ENCODE data around the gene NHLRC4.

Gene NHLRC4

DNA sequence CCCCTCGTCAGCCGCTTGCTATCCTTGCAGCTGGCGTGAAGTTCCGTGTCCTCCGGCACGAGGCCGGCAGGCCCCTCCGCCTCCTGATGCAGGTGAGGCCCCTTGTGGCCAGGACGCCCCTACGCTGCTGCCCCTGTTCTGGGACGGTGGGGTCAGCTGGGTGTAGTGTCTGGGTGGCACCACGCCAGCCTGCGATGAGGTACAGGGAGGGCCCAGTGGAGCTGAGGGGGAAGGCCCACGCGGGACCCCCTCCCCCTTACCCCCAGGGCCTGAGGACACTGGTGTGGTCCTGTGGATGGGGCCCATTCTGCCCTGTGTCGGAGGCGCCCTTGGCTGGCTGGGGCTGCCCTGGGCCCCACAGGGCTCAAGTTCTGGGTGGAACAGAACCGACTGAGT lies 15.4 kb downstream of the NHLRC4 start:
- Histone ChIP-seq H2AFZ (ENCODE audit: low read depth) (no peak overlapping the region), H3K36me3 (ENCODE audit: insufficient read depth) (no peaks in the 10 kb centered on the region), H3K79me2 (ENCODE audit: insufficient read depth, low read depth) (peaks cover 8% of the 10 kb centered on the region; the same call in 1 of the 2 replicates), H3K27ac (no peak overlapping the region), H3K4me2 (no peak overlapping the region), H3K9ac (no peak overlapping the region), H3K4me3 (IDR thresholded peaks at IDR 0.05; ENCODE audit: insufficient read depth, low read depth, low read length) (no peak overlapping the region), H4K20me1 (ENCODE audit: insufficient read depth) (no peaks in the 10 kb centered on the region), H3K27me3 (ENCODE audit: insufficient read depth, low read depth) (no peaks in the 10 kb centered on the region; the same call in 1 of the 2 replicates), H3K4me1 (ENCODE audit: low read depth, poor library complexity, severe bottlenecking) (peaks cover 7% of the 10 kb centered on the region)
- TF ChIP-seq, protein P1, sequence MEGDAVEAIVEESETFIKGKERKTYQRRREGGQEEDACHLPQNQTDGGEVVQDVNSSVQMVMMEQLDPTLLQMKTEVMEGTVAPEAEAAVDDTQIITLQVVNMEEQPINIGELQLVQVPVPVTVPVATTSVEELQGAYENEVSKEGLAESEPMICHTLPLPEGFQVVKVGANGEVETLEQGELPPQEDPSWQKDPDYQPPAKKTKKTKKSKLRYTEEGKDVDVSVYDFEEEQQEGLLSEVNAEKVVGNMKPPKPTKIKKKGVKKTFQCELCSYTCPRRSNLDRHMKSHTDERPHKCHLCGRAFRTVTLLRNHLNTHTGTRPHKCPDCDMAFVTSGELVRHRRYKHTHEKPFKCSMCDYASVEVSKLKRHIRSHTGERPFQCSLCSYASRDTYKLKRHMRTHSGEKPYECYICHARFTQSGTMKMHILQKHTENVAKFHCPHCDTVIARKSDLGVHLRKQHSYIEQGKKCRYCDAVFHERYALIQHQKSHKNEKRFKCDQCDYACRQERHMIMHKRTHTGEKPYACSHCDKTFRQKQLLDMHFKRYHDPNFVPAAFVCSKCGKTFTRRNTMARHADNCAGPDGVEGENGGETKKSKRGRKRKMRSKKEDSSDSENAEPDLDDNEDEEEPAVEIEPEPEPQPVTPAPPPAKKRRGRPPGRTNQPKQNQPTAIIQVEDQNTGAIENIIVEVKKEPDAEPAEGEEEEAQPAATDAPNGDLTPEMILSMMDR (conservative IDR thresholded peaks at IDR 0.05; ENCODE audit: low read depth, low read length), result no peak

DNA sequence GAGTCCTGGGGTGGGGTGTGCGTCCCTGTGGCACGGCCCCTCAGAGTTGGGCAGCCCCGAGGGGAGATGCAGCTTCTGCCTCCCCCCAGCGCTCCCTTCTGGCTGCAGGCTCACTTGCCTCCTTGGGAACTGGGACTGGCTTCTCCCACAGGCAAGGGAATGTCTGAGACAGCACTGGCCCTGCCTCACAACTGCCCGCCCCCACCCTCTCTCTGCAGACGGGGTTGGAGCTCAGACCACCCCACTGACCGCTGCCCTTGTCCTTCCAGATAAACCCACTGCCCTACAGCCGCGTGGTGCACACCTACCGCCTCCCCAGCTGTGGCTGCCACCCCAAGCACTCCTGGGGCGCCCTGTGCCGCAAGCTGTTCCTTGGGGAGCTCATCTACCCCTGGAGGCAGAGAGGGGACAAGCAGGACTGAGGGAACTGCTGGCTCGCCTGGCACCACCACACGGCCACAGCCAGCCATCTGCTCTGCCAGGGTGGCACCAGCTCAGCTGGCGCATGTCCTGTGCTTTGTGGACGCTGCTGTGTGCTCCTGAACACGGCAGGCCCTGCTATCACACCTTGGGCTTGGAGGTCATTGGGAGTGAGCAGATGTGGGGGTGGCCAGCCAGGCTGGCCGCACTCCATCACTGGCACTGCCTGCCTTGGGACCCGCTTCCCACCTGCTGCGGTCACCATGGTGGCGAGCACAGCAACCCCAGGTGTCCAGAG lies 16.0 kb downstream of the NHLRC4 start:
- Histone ChIP-seq H4K20me1 (ENCODE audit: insufficient read depth) (no peaks in the 10 kb centered on the region), H3K4me3 (IDR thresholded peaks at IDR 0.05; ENCODE audit: insufficient read depth, low read depth, low read length) (no peak overlapping the region), H3K9ac (no peak overlapping the region), H2AFZ (ENCODE audit: low read depth) (no peak overlapping the region), H3K4me2 (no peak overlapping the region), H3K36me3 (ENCODE audit: insufficient read depth) (no peaks in the 10 kb centered on the region), H3K27me3 (ENCODE audit: insufficient read depth, low read depth) (no peaks in the 10 kb centered on the region; the same call in 1 of the 2 replicates), H3K4me1 (ENCODE audit: low read depth, poor library complexity, severe bottlenecking) (peaks cover 13% of the 10 kb centered on the region), H3K79me2 (ENCODE audit: insufficient read depth, low read depth) (peaks cover 14% of the 10 kb centered on the region; the same call in 1 of the 2 replicates), H3K27ac (no peak overlapping the region)
- TF ChIP-seq, protein P1 (conservative IDR thresholded peaks at IDR 0.05; ENCODE audit: low read depth, low read length), result 0 out of 2 replicates have a peak, but pooled peaks have one; percentile 11

DNA sequence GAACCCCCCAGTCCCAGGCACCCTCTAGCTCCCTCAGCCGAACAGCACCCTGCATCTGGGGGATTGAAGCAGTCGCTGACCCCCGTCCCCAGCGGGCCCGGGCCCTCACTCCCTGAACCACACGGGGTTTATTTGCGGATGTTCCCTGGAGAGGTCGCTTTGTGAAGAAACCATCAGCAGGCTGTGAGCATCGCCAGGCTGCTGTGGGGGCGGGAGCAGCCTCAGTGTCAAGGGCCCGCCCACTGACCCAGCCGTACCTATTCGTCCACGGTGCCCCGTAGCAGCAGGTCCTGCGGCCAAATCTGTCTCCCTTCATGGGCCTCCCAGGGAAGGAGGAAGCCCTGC lies 16.6 kb downstream of the NHLRC4 start:
- no peak overlapping the region for H3K27ac ChIP-seq
- no peak overlapping the region for H3K4me3 ChIP-seq (IDR thresholded peaks at IDR 0.05; ENCODE audit: insufficient read depth, low read depth, low read length)
- H3K79me2 ChIP-seq (ENCODE audit: insufficient read depth, low read depth), result peaks cover 19% of the 10 kb centered on the region; the same call in 1 of the 2 replicates
- no peaks in the 10 kb centered on the region; the same call in 1 of the 2 replicates for H3K27me3 ChIP-seq (ENCODE audit: insufficient read depth, low read depth)
- H3K9ac ChIP-seq, result no peak overlapping the region
- H3K4me2 ChIP-seq, result no peak overlapping the region
- H4K20me1 ChIP-seq (ENCODE audit: insufficient read depth), result no peaks in the 10 kb centered on the region
- no peak overlapping the region for H2AFZ ChIP-seq (ENCODE audit: low read depth)
- no peaks in the 10 kb centered on the region for H3K36me3 ChIP-seq (ENCODE audit: insufficient read depth)
- TF ChIP-seq, protein P1 (conservative IDR thresholded peaks at IDR 0.05; ENCODE audit: low read depth, low read length), result 0 out of 2 replicates have a peak, but pooled peaks have one; percentile 4
- peaks cover 15% of the 10 kb centered on the region for H3K4me1 ChIP-seq (ENCODE audit: low read depth, poor library complexity, severe bottlenecking)

DNA sequence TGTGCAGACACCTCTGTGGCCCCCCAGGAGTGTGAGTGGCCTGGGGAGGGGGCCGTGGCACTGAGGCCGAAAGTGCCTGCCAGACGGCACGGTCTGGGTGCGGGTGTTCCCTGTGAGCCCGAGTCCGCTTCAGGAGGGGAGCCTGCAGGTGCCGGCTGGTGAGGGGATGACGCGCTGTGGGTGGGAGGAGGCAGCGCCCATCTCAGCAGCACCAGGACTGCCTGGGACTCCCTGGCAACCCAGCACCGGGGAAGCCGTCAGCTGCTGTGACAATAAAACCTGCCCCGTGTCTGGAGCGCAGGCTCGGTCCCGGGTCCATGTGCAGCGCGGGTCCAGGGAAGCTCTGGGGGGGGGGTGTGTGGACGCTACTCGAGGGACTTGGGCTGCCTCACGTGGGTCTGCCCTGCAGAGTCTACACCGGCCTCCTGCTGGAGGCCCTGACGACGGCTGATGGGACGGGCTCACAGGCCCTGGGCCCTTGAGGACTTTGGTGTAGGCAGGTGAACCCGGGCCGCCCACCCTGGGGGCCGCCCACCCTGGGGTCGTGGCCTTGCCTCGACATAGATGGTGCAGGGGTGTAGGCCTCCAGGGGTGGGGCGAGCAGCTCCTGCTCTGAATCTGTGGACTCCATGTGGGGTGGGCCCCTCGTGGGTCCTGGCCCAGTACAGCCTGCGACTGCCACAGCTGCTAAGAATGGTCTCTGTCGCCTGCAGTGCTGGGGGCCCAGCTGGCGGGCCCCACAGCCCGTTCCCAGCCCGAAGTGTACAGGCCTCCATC lies 17.2 kb downstream of the NHLRC4 start:
- Histone ChIP-seq H3K79me2 (ENCODE audit: insufficient read depth, low read depth) (peaks cover 19% of the 10 kb centered on the region; the same call in 1 of the 2 replicates), H3K4me3 (IDR thresholded peaks at IDR 0.05; ENCODE audit: insufficient read depth, low read depth, low read length) (no peak overlapping the region), H3K27me3 (ENCODE audit: insufficient read depth, low read depth) (no peaks in the 10 kb centered on the region; the same call in 1 of the 2 replicates), H3K4me2 (no peak overlapping the region), H3K9ac (no peak overlapping the region), H4K20me1 (ENCODE audit: insufficient read depth) (no peaks in the 10 kb centered on the region), H2AFZ (ENCODE audit: low read depth) (no peak overlapping the region), H3K4me1 (ENCODE audit: low read depth, poor library complexity, severe bottlenecking) (peaks cover 15% of the 10 kb centered on the region), H3K27ac (no peak overlapping the region), H3K36me3 (ENCODE audit: insufficient read depth) (no peaks in the 10 kb centered on the region)
- TF ChIP-seq, protein P1 (conservative IDR thresholded peaks at IDR 0.05; ENCODE audit: low read depth, low read length), result no peak
